ENCODE measurements around the gene CNTNAP4. TPM values are rescaled to one million over a fixed set of nuclear protein-coding genes. Genes with fewer than 3 reads are reported as not detected.

Gene CNTNAP4
- total and polyA plus RNA-seq, 4 donors = 0.06 to 0.09 TPM; not detected in 2

GRCh38 chr16:76376988-76377387, 99.8 kb downstream of the CNTNAP4 start:
- no peak for DNase-seq (ENCODE audit: low spot score)
- Histone ChIP-seq H3K9ac (ENCODE audit: low read depth in 1 of 2, low read length in 2 of 2) (no peak overlapping the region), H3K36me3 (ENCODE audit: control insufficient read depth in 4 of 4, insufficient read depth in 3 of 4, low read depth in 1 of 4, low read length in 3 of 4) (no peaks in the 10 kb centered on the region), H3K9me3 (ENCODE audit: control insufficient read depth in 4 of 4, low read length in 3 of 4) (no peaks in the 10 kb centered on the region), H3K27me3 (ENCODE audit: control insufficient read depth in 4 of 4, insufficient read depth in 4 of 4, low read length in 3 of 4) (no peaks in the 10 kb centered on the region), H3K4me3 (ENCODE audit: low read depth in 1 of 3, low read length in 3 of 3) (no peak overlapping the region), H3K27ac (ENCODE audit: low read depth in 1 of 2, low read length in 2 of 2) (no peak overlapping the region), H3K4me1 (ENCODE audit: control insufficient read depth in 4 of 4, insufficient read depth in 4 of 4, low read length in 3 of 4) (no peaks in the 10 kb centered on the region)
- TF ChIP-seq EGR1 (IDR thresholded peaks at IDR 0.05; ENCODE audit: low read depth in 2 of 2) (no peak), RAD21 (IDR thresholded peaks at IDR 0.05) (no peak), NR2F2 (IDR thresholded peaks at IDR 0.05) (no peak), SP1 (IDR thresholded peaks at IDR 0.05) (no peak), HNF4G (IDR thresholded peaks at IDR 0.05) (no peak), FOXA2 (IDR thresholded peaks at IDR 0.05) (no peak), FOXA1 (IDR thresholded peaks at IDR 0.05) (no peak), RXRA (IDR thresholded peaks at IDR 0.05) (no peak), TAF1 (conservative IDR thresholded peaks at IDR 0.05) (no peak), JUND (IDR thresholded peaks at IDR 0.05) (no peak), CTCF (IDR thresholded peaks at IDR 0.05; ENCODE audit: low read depth, low read length, missing input control) (no peak), MAX (IDR thresholded peaks at IDR 0.05) (no peak)
- 100% methylated on average over 2 of the region's 2 CpGs for WGBS

- no peak overlapping the region for H3K9ac ChIP-seq (ENCODE audit: low read depth in 1 of 2, low read length in 2 of 2)
- no peaks in the 10 kb centered on the region for H3K27me3 ChIP-seq (ENCODE audit: control insufficient read depth in 4 of 4, insufficient read depth in 4 of 4, low read length in 3 of 4)
- 84% methylated on average over 3 of the region's 3 CpGs for WGBS
- H3K4me1 ChIP-seq (ENCODE audit: control insufficient read depth in 4 of 4, insufficient read depth in 4 of 4, low read length in 3 of 4) = no peaks in the 10 kb centered on the region
- no peak for TF ChIP-seq ATF3 (IDR thresholded peaks at IDR 0.05)
- no peak for TF ChIP-seq RAD21 (IDR thresholded peaks at IDR 0.05)
- DNase-seq (ENCODE audit: low spot score) = no peak
- no peak overlapping the region for H3K4me3 ChIP-seq (ENCODE audit: low read depth in 1 of 3, low read length in 3 of 3)
- H3K9me3 ChIP-seq (ENCODE audit: control insufficient read depth in 4 of 4, low read length in 3 of 4) = no peaks in the 10 kb centered on the region
- H3K36me3 ChIP-seq (ENCODE audit: control insufficient read depth in 4 of 4, insufficient read depth in 3 of 4, low read depth in 1 of 4, low read length in 3 of 4) = no peaks in the 10 kb centered on the region
- no peak overlapping the region for H3K27ac ChIP-seq (ENCODE audit: low read depth in 1 of 2, low read length in 2 of 2)
Observed at GRCh38 chr16:76378020-76378419, 100.8 kb downstream of the CNTNAP4 start.

GRCh38 chr16:76381096-76381495, 103.9 kb downstream of the CNTNAP4 start:
- no peak for DNase-seq (ENCODE audit: low spot score)
- no peaks in the 10 kb centered on the region for H3K27me3 ChIP-seq (ENCODE audit: control insufficient read depth in 4 of 4, insufficient read depth in 4 of 4, low read length in 3 of 4)
- no peaks in the 10 kb centered on the region for H3K36me3 ChIP-seq (ENCODE audit: control insufficient read depth in 4 of 4, insufficient read depth in 3 of 4, low read depth in 1 of 4, low read length in 3 of 4)
- H3K4me3 ChIP-seq (ENCODE audit: low read depth in 1 of 3, low read length in 3 of 3) = no peak overlapping the region
- 41% methylated on average over 1 of the region's 1 CpG for WGBS
- no peaks in the 10 kb centered on the region for H3K9me3 ChIP-seq (ENCODE audit: control insufficient read depth in 4 of 4, low read length in 3 of 4)
- H3K4me1 ChIP-seq (ENCODE audit: control insufficient read depth in 4 of 4, insufficient read depth in 4 of 4, low read length in 3 of 4) = no peaks in the 10 kb centered on the region
- TF ChIP-seq RXRA (IDR thresholded peaks at IDR 0.05) = no peak
- no peak for TF ChIP-seq FOXA1 (IDR thresholded peaks at IDR 0.05)
- no peak for TF ChIP-seq GABPA (IDR thresholded peaks at IDR 0.05 in 1 of 2, conservative IDR thresholded peaks at IDR 0.05 in 1 of 2)
- TF ChIP-seq MAX (IDR thresholded peaks at IDR 0.05) = no peak
- no peak for TF ChIP-seq HNF4A (conservative IDR thresholded peaks at IDR 0.05)
- no peak for TF ChIP-seq HNF4G (IDR thresholded peaks at IDR 0.05)
- TF ChIP-seq NR2F2 (IDR thresholded peaks at IDR 0.05) = no peak
- no peak for TF ChIP-seq RAD21 (IDR thresholded peaks at IDR 0.05)
- TF ChIP-seq TAF1 (conservative IDR thresholded peaks at IDR 0.05) = no peak
- TF ChIP-seq FOXA2 (IDR thresholded peaks at IDR 0.05) = no peak
- TF ChIP-seq CTCF (IDR thresholded peaks at IDR 0.05; ENCODE audit: low read depth, low read length, missing input control) = no peak
- TF ChIP-seq JUND (IDR thresholded peaks at IDR 0.05) = no peak
- TF ChIP-seq REST (IDR thresholded peaks at IDR 0.05) = no peak
- H3K27ac ChIP-seq (ENCODE audit: low read depth in 1 of 2, low read length in 2 of 2) = no peak overlapping the region
- no peak overlapping the region for H3K9ac ChIP-seq (ENCODE audit: low read depth in 1 of 2, low read length in 2 of 2)

Measured in liver (tissue), 9 donors.